Stomach (tissue), 9 donors: Measurements from ENCODE around the gene PLA2G4A. TPM values are rescaled to one million over a fixed set of nuclear protein-coding genes. Genes with fewer than 3 reads are reported as not detected.

ENCODE experiments used
- DNase-seq, 2 donors: peaks; one replicate each; pipeline versions ENCODE4 v3.0.0 to v3.0.0-alpha.2; 2013 to 2019
- H3K27ac ChIP-seq, 5 donors: fragments of 200-600 bp in 4 of 5; sonication (generic) in 4 of 5; one replicate each; pipeline ENCODE4 v1.5.1; 2013 to 2019; ENCODE audit warnings: mild to moderate bottlenecking in 1 of 5, moderate library complexity in 1 of 5
- H3K27me3 ChIP-seq, 3 donors: fragments of 200-600 bp; sonication (generic); one replicate each; pipeline ENCODE4 v1.5.1; 2017 to 2019; ENCODE audit warnings: mixed run types in 1 of 3
- H3K36me3 ChIP-seq, 4 donors: fragments of 200-600 bp; sonication (generic); 1 replicate in 3 of 4; 2 replicates in 1 of 4; pipeline ENCODE4 v1.5.1; 2016 to 2019
- H3K4me1 ChIP-seq, 4 donors: fragments of 200-600 bp; sonication (generic); one replicate each; pipeline ENCODE4 v1.5.1; 2016 to 2019
- H3K4me3 ChIP-seq, 4 donors: fragments of 200-600 bp; sonication (generic) in 3 of 4; one replicate each; pipeline ENCODE4 v1.5.1; 2016 to 2019; ENCODE audit warnings: mild to moderate bottlenecking in 1 of 4
- H3K9me3 ChIP-seq, 4 donors: fragments of 200-600 bp; sonication (generic); one replicate each; pipeline ENCODE4 v1.5.1; 2016 to 2019
- EP300 ChIP-seq: sonication (generic); formaldehyde crosslinking; IDR thresholded peaks from one replicate; pipeline ENCODE4 v1.6.1; 2017; ENCODE audit warnings: antibody characterized with exemption
- POLR2A ChIP-seq, 4 donors: fragments of 450-650 bp; IDR thresholded peaks; one replicate each; pipeline ENCODE4 v1.6.1; 2016; ENCODE audit warnings: antibody characterized with exemption in 4 of 4, control low read depth in 2 of 4, mild to moderate bottlenecking in 1 of 4, moderate library complexity in 1 of 4
- POLR2AphosphoS5 ChIP-seq, 3 donors: sonication (generic); formaldehyde crosslinking; IDR thresholded peaks; one replicate each; pipeline ENCODE4 v1.6.1; 2016; ENCODE audit warnings: antibody characterized with exemption in 3 of 3
- WGBS, 5 donors: extraction: QIAGEN DNeasy Blood & Tissue Kit in 3 of 5; methylation state at CpG; one replicate each; pipeline versions ENCODE4 v1.1.5 to v1.1.7; 2013 to 2018; 5-methylcytosine and 5-hydroxymethylcytosine counted together
- intact Hi-C: fragments of 100-400 bp; cut with DNase I; formaldehyde crosslinking; loops from one replicate; pipeline ENCODE4 v1.15.1; 2023; ENCODE audit warnings: low total_unique reads
- polyA plus RNA-seq, 3 donors: library from polyadenylated mRNA; stranded (reverse); fragments of 200-250 nt; gene quantifications; one replicate each; pipeline ENCODE4 v1.2.3, GENCODE V29; 2013
- total RNA-seq, 5 donors: library from RNA; depleted of rRNA; stranded (reverse); fragments of >200 nt; gene quantifications; one replicate each; pipeline versions ENCODE4 v1.1.0 to v1.2.3, GENCODE V29; 2014 to 2016
- TF ChIP-seq, protein P1 (sequence below), 7 experiments: fragments of 450-650 bp in 4 of 7; fragments of 200-600 bp in 3 of 7; sonication (generic) in 3 of 7; IDR thresholded peaks; one replicate each; pipeline ENCODE4 v1.5.1; 2016 to 2019; ENCODE audit warnings: antibody characterized with exemption in 7 of 7, control low read depth in 2 of 7, mild to moderate bottlenecking in 1 of 7
- donor health status: healthy with polysubstance abuse.
- donor health status: Bipolar disorder and iron deficiency.
- donor health status: healthy.

PLA2G4A gene
- total and polyA plus RNA-seq, 8 donors, result 2.2 to 17.8 (median 6.8) TPM

DNA sequence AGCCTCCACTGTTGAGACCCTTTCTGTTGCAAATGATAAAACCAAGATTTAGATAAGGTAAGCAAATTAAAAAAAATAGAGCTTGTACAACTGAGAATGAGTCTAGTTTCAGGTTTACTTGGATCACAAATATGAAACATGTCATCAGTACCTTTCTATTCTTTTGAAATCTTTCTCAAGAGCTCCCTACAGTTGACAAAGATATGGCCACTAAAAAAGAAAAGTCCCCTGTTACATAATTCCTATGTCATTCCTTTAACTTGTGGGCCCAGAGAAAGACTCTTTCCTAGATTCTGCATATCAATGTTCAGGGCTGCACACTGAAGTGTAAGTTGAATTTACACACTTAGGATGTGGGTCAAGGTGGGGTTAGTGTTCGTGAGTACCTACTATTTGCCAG lies 168.1 kb downstream of the PLA2G4A start:
- peaks cover 0 to 6% (median 0%) of the 10 kb centered on the region in 3 donors for H3K27me3 ChIP-seq
- WGBS, 5 donors, result 24 to 51% (median 38%) methylated on average over 1 of the region's 1 CpG
- TF ChIP-seq, protein P1, sequence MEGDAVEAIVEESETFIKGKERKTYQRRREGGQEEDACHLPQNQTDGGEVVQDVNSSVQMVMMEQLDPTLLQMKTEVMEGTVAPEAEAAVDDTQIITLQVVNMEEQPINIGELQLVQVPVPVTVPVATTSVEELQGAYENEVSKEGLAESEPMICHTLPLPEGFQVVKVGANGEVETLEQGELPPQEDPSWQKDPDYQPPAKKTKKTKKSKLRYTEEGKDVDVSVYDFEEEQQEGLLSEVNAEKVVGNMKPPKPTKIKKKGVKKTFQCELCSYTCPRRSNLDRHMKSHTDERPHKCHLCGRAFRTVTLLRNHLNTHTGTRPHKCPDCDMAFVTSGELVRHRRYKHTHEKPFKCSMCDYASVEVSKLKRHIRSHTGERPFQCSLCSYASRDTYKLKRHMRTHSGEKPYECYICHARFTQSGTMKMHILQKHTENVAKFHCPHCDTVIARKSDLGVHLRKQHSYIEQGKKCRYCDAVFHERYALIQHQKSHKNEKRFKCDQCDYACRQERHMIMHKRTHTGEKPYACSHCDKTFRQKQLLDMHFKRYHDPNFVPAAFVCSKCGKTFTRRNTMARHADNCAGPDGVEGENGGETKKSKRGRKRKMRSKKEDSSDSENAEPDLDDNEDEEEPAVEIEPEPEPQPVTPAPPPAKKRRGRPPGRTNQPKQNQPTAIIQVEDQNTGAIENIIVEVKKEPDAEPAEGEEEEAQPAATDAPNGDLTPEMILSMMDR (IDR thresholded peaks at IDR 0.05), result no peak
- TF ChIP-seq EP300 (no peak), POLR2A (IDR thresholded peaks at IDR 0.05) (no peak)
- no peak overlapping the region for H3K4me3 ChIP-seq
- H3K27ac ChIP-seq, result no peak overlapping the region
- intact Hi-C loops, result no loop called here
- DNase-seq, result no peak
- no peaks in the 10 kb centered on the region for H3K36me3 ChIP-seq
- H3K9me3 ChIP-seq, result no peaks in the 10 kb centered on the region
- H3K4me1 ChIP-seq, result peaks cover 0 to 9% (median 3%) of the 10 kb centered on the region in 4 donors

DNA sequence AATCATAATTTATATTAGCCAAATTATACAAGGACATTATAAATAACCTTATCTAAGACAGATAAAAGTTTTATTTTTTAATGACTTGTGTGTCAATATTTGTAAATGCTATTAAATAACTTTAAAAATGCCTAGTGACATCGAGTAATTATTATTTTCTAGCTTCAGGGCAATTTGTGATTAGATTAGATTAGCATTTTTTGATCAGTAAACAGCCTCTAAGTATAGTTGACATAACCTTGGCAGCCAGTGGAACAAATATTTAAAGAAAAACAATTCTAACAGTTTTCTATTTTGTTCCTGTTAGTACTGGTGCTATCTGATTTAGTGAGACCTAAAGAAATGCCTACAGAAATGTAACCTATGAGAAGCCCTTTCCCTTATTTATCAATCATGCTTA lies 169.1 kb downstream of the PLA2G4A start:
- H3K27ac ChIP-seq, result no peak overlapping the region
- peaks cover 0 to 6% (median 0%) of the 10 kb centered on the region in 3 donors for H3K27me3 ChIP-seq
- 13 to 53% (median 23%) methylated on average over 1 of the region's 1 CpG for WGBS, 5 donors
- intact Hi-C loops, result no loop called here
- no peaks in the 10 kb centered on the region for H3K9me3 ChIP-seq
- H3K36me3 ChIP-seq, result no peaks in the 10 kb centered on the region
- peaks cover 0 to 9% (median 3%) of the 10 kb centered on the region in 4 donors for H3K4me1 ChIP-seq
- no peak overlapping the region for H3K4me3 ChIP-seq
- no peak for DNase-seq
- TF ChIP-seq POLR2A (IDR thresholded peaks at IDR 0.05) (no peak), EP300 (no peak), POLR2AphosphoS5 (IDR thresholded peaks at IDR 0.05) (no peak)
- TF ChIP-seq, protein P1 (IDR thresholded peaks at IDR 0.05), result no peak

DNA sequence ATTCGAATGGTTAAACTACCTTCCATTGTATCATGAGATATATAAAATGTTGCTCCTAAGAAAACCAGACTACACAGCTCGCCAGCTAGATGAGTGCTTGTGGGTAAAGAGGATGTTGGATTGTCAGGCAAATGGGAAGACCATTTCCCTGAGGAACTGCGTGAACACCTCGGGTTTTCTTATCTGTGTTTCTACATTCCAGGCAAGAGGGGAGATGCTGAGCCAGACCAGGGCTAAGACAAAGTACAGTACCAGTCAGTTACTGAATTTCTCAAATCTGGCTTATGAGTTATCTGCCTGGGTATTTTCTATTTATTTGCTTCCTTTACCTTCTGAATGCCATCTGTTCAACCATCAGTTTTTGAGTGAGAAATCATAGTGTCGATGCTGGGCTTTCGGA lies 170.8 kb downstream of the PLA2G4A start:
- H3K9me3 ChIP-seq, result no peaks in the 10 kb centered on the region
- no peak overlapping the region for H3K27ac ChIP-seq
- intact Hi-C loops, result no loop called here
- no peaks in the 10 kb centered on the region for H3K36me3 ChIP-seq
- peaks cover 0 to 6% (median 0%) of the 10 kb centered on the region in 3 donors for H3K27me3 ChIP-seq
- TF ChIP-seq EP300, result no peak
- DNase-seq, result no peak
- WGBS, 5 donors, result 69 to 76% (median 71%) methylated on average over 6 of the region's 6 CpGs
- H3K4me3 ChIP-seq, result no peak overlapping the region
- peaks cover 0 to 9% (median 3%) of the 10 kb centered on the region in 4 donors for H3K4me1 ChIP-seq

DNA sequence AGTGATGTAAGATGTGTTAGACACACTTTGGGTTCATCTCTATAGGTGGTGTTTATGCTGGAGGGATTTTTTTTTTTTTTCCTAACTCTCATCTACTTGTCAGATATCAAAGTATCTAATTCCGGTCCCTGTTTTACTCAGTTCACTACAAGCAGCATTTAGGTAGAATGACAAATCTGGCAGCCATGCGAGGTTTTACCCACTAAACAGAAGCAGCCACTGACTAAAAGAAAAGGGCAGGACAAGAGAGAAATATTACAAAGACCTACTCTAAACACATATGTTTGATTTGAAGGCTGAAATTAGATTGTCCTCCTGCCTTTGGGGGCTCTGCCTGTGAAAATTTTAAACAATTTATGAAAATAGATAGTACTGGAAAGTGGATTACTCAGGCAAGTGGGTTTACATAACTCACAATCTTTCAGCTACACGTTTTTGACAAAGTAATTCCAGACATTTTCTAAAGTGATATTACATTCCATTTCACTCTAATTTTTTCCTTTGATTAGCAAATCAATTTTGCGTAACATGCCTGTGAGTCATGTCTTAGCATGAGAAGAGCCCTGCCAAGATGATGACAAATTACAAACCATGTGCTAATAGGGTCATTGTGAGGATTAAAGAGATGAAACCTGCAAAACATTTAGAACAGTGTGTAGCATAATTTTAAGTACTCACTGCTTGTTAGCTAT lies 172.6 kb downstream of the PLA2G4A start:
- intact Hi-C loops, result no loop called here
- Histone ChIP-seq H3K4me1 (peaks cover 0 to 9% (median 3%) of the 10 kb centered on the region in 4 donors), H3K4me3 (no peak overlapping the region), H3K27ac (no peak overlapping the region), H3K36me3 (no peaks in the 10 kb centered on the region), H3K27me3 (peaks cover 0 to 6% (median 0%) of the 10 kb centered on the region in 3 donors), H3K9me3 (peaks cover 0 to 4% (median 1%) of the 10 kb centered on the region in 4 donors)
- TF ChIP-seq EP300 (no peak), POLR2A (IDR thresholded peaks at IDR 0.05) (no peak), POLR2AphosphoS5 (IDR thresholded peaks at IDR 0.05) (peak in 1 of 3 donors; percentile 54)
- TF ChIP-seq, protein P1 (IDR thresholded peaks at IDR 0.05), result no peak
- DNase-seq, result no peak
- WGBS, 5 donors, result 42 to 68% (median 61%) methylated on average over 4 of the region's 4 CpGs

DNA sequence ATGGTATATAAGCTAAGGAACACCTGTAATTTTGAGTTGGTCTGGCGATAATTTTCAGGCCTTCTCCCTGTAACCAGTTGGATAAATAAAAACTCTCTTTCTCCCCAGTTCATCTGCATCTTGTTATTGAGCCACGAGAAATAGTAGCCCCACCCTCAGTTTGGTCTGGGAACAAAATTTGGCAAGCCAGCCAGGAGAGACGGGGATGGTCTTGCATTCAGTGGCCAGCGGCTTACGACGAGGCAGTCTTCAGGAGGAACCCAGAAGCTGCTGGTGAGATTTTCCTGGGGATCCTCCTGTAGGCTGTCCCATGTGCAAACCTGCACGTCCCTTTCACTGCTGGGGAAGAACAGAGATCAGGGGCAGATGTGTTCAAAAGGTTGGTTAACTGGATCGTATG lies 174.6 kb downstream of the PLA2G4A start:
- H3K9me3 ChIP-seq, result peaks cover 0 to 21% (median 7%) of the 10 kb centered on the region in 4 donors
- intact Hi-C loops, result no loop called here
- H3K27me3 ChIP-seq, result peaks cover 0 to 6% (median 0%) of the 10 kb centered on the region in 3 donors
- H3K4me1 ChIP-seq, result peaks cover 0 to 6% (median 2%) of the 10 kb centered on the region in 4 donors
- 92 to 97% (median 92%) methylated on average over 8 of the region's 8 CpGs for WGBS, 5 donors
- H3K27ac ChIP-seq, result no peak overlapping the region
- no peak for DNase-seq
- H3K36me3 ChIP-seq, result no peaks in the 10 kb centered on the region
- no peak overlapping the region for H3K4me3 ChIP-seq
- no peak for TF ChIP-seq POLR2A (IDR thresholded peaks at IDR 0.05)
- TF ChIP-seq POLR2AphosphoS5 (IDR thresholded peaks at IDR 0.05), result no peak
- TF ChIP-seq EP300, result no peak
- TF ChIP-seq, protein P1 (IDR thresholded peaks at IDR 0.05), result no peak
